Fibroblast of lung (primary cell): ENCODE data around the gene KDELR1. TPM values are rescaled to one million over a fixed set of nuclear protein-coding genes. Genes with fewer than 3 reads are reported as not detected.

Source experiments
- DNase-seq, 2 donors: peaks; one replicate each; pipeline versions ENCODE4 v3.0.0 to v3.0.0-alpha.2; 2010; ENCODE audit warnings: low read depth in 2 of 2
- H2AFZ ChIP-seq: 2 replicates; pipeline ENCODE4 v1.5.1; 2012; ENCODE audit warnings: low read length, control low read depth, inconsistent platforms
- H3K27ac ChIP-seq: 2 replicates; pipeline ENCODE4 v1.5.1; 2011; ENCODE audit warnings: low read length, control low read depth; ENCODE audit not compliant: insufficient read depth
- H3K27me3 ChIP-seq: 2 replicates; pipeline ENCODE4 v1.5.1; 2011; ENCODE audit warnings: mild to moderate bottlenecking, low read length; ENCODE audit not compliant: control insufficient read depth, insufficient read depth
- H3K36me3 ChIP-seq: 2 replicates; pipeline ENCODE4 v1.5.1; 2011; ENCODE audit warnings: low read length; ENCODE audit not compliant: control insufficient read depth, insufficient read depth
- H3K4me1 ChIP-seq: 2 replicates; pipeline ENCODE4 v1.5.1; 2011; ENCODE audit warnings: low read length; ENCODE audit not compliant: control insufficient read depth, insufficient read depth; ENCODE audit errors: extremely low read depth
- H3K4me2 ChIP-seq: 2 replicates; pipeline ENCODE4 v1.5.1; 2011; ENCODE audit warnings: low read length, control low read depth; ENCODE audit not compliant: insufficient read depth; ENCODE audit errors: extremely low read depth
- H3K4me3 ChIP-seq, 4 experiments: fragments of 200-600 bp in 1 of 4; sonication (generic) in 1 of 4; replicated peaks in 1 of 4; 2 replicates each; pipeline ENCODE4 v1.5.1; 2011 to 2016; ENCODE audit warnings: low read length in 4 of 4, low read depth in 3 of 4, mild to moderate bottlenecking in 3 of 4, control low read depth in 2 of 4, inconsistent platforms in 1 of 4, mixed read lengths in 1 of 4; ENCODE audit not compliant: insufficient read depth in 1 of 4; ENCODE audit errors: control extremely low read depth in 1 of 4
- H3K79me2 ChIP-seq: 2 replicates; pipeline ENCODE4 v1.5.1; 2012; ENCODE audit warnings: mild to moderate bottlenecking, low read length, inconsistent platforms; ENCODE audit not compliant: control insufficient read depth, insufficient read depth
- H3K9ac ChIP-seq: 2 replicates; pipeline ENCODE4 v1.5.1; 2011; ENCODE audit warnings: mild to moderate bottlenecking, low read length, control low read depth; ENCODE audit not compliant: insufficient read depth
- H3K9me3 ChIP-seq: 2 replicates; pipeline ENCODE4 v1.5.1; 2012; ENCODE audit warnings: low read depth, low read length; ENCODE audit not compliant: control insufficient read depth, insufficient read depth
- H4K20me1 ChIP-seq: 2 replicates; pipeline ENCODE4 v1.5.1; 2011; ENCODE audit warnings: low read length; ENCODE audit not compliant: control insufficient read depth, insufficient read depth; ENCODE audit errors: extremely low read depth
- CTCF ChIP-seq, 2 donors: IDR thresholded peaks in 1 of 2; conservative IDR thresholded peaks in 1 of 2; 1 replicate in 1 of 2; 2 replicates in 1 of 2; pipeline ENCODE4 v1.5.1; 2011 to 2012; ENCODE audit warnings: low read length in 2 of 2, control low read depth in 1 of 2, inconsistent platforms in 1 of 2, low read depth in 1 of 2, mild to moderate bottlenecking in 1 of 2
- EZH2 ChIP-seq: IDR thresholded peaks from 2 replicates; pipeline ENCODE4 v1.5.1; 2012; ENCODE audit warnings: low read length, control low read depth, mild to moderate bottlenecking; ENCODE audit errors: missing control alignments
- polyA plus RNA-seq, 2 donors: library from polyadenylated mRNA; depleted of rRNA in 1 of 2; stranded (reverse) in 1 of 2; unstranded in 1 of 2; fragments of >200 nt; gene quantifications; 2 replicates each; pipeline ENCODE4 v1.2.1, GENCODE V29; 2011 to 2012; ENCODE audit warnings: missing spikeins in 1 of 2
- total RNA-seq: library from RNA; depleted of rRNA; stranded (reverse); fragments of >200 nt; gene quantifications from 2 replicates; pipeline ENCODE4 v1.2.1, GENCODE V29; 2014

Gene KDELR1
- total and polyA plus RNA-seq, 2 donors (not counting 1 experiment from before 2014, with no cell fraction given), result 59.0 to 145 TPM

GRCh38 chr19:48419158-48419920 is 28.0 kb upstream of the KDELR1 start:
- Histone ChIP-seq H3K36me3 (no peaks in the 10 kb centered on the region), H2AFZ (no peak overlapping the region), H3K27ac (no peak overlapping the region), H4K20me1 (no peaks in the 10 kb centered on the region), H3K4me3 (no peak overlapping the region), H3K27me3 (no peaks in the 10 kb centered on the region), H3K79me2 (no peaks in the 10 kb centered on the region), H3K9me3 (no peaks in the 10 kb centered on the region), H3K9ac (no peak overlapping the region), H3K4me1 (peaks cover under 1% of the 10 kb centered on the region), H3K4me2 (no peak overlapping the region)
- DNase-seq, result peak; percentile 42 to 51
- TF ChIP-seq EZH2 (no peak), CTCF (conservative IDR thresholded peaks at IDR 0.05 in 1 of 2, IDR thresholded peaks at IDR 0.05 in 1 of 2; ENCODE audit: low read depth in 1 of 2, low read length in 2 of 2) (no peak)

- TF ChIP-seq EZH2 (no peak), CTCF (conservative IDR thresholded peaks at IDR 0.05 in 1 of 2, IDR thresholded peaks at IDR 0.05 in 1 of 2; ENCODE audit: low read depth in 1 of 2, low read length in 2 of 2) (peak in 1 of 2 donors; percentile 7)
- no peak overlapping the region for H3K4me3 ChIP-seq
- DNase-seq, result peak in 1 of 2 donors; percentile 69
- peaks cover 6% of the 10 kb centered on the region for H3K4me1 ChIP-seq
- no peaks in the 10 kb centered on the region for H3K9me3 ChIP-seq
- H4K20me1 ChIP-seq, result no peaks in the 10 kb centered on the region
- no peaks in the 10 kb centered on the region for H3K36me3 ChIP-seq
- H2AFZ ChIP-seq, result no peak overlapping the region
- H3K27me3 ChIP-seq, result no peaks in the 10 kb centered on the region
- no peak overlapping the region for H3K27ac ChIP-seq
- H3K4me2 ChIP-seq, result no peak overlapping the region
- H3K79me2 ChIP-seq, result no peaks in the 10 kb centered on the region
- no peak overlapping the region for H3K9ac ChIP-seq
These were observed 27.1 kb upstream of the KDELR1 start for GRCh38 chr19:48418317-48419064.

- H3K9me3 ChIP-seq, result no peaks in the 10 kb centered on the region
- no peaks in the 10 kb centered on the region for H3K27me3 ChIP-seq
- no peak overlapping the region for H3K9ac ChIP-seq
- H3K79me2 ChIP-seq, result no peaks in the 10 kb centered on the region
- TF ChIP-seq EZH2 (no peak), CTCF (conservative IDR thresholded peaks at IDR 0.05 in 1 of 2, IDR thresholded peaks at IDR 0.05 in 1 of 2; ENCODE audit: low read depth in 1 of 2, low read length in 2 of 2) (no peak)
- H3K4me2 ChIP-seq, result no peak overlapping the region
- H3K4me1 ChIP-seq, result peaks cover 6% of the 10 kb centered on the region
- no peak for DNase-seq
- H3K36me3 ChIP-seq, result no peaks in the 10 kb centered on the region
- H3K27ac ChIP-seq, result no peak overlapping the region
- no peak overlapping the region for H2AFZ ChIP-seq
- no peak overlapping the region for H3K4me3 ChIP-seq
- H4K20me1 ChIP-seq, result no peaks in the 10 kb centered on the region
These were observed 26.1 kb upstream of the KDELR1 start for GRCh38 chr19:48417421-48417820.
